Measurements from ENCODE around the gene SIGLEC6. TPM values are rescaled to one million over a fixed set of nuclear protein-coding genes. Genes with fewer than 3 reads are reported as not detected.

The SIGLEC6 gene
- total RNA-seq, 1 donor from 2014 or later: 0.91 TPM

GRCh38 chr19:51489113-51489512, 42.4 kb downstream of the SIGLEC6 start:
- no peak for DNase-seq
- Mint-ChIP-seq H3K27me3 (no peaks in the 10 kb centered on the region), H3K27ac (peak overlapping the region; percentile 83), H3K4me1 (peaks cover 19% of the 10 kb centered on the region), H3K4me3 (peak overlapping the region; percentile 46), H3K36me3 (ENCODE audit: low read depth) (peaks cover 4% of the 10 kb centered on the region), H3K9me3 (peaks cover 28% of the 10 kb centered on the region)
- intact Hi-C loops (cut with micrococcal nuclease): loop anchor here (1.0 to 2.0 kb wide), 3 partner anchors 10 to 48 kb away; no protein-coding TSS in a partner anchor

DNA sequence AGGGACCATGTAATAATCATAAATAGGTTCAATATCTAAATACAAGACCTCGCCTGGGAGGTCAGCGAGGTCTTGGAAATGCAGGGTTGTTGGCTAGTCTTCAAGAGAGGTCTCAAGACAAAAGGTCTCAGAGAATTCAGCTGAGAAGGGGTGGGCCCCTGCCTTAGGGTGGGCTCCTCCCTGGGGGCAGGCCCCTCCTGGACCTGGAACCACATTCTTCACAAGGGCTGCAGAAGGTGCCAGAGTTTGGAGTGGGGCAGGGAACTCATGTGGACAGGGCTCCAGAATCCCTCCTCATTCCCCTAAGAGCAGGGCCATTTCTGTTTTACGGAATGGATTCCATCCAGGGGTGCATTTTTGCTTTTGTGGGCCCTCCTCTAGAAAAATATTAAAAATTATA, 43.0 kb downstream of the SIGLEC6 start:
- intact Hi-C loops (cut with micrococcal nuclease): loop anchor here (2.0 kb wide), 1 partner anchor 16 kb away; no protein-coding TSS in a partner anchor
- Mint-ChIP-seq H3K36me3 (ENCODE audit: low read depth) (peaks cover 4% of the 10 kb centered on the region), H3K4me1 (peaks cover 14% of the 10 kb centered on the region), H3K27ac (no peak overlapping the region), H3K9me3 (peaks cover 24% of the 10 kb centered on the region), H3K27me3 (no peaks in the 10 kb centered on the region), H3K4me3 (no peak overlapping the region)
- no peak for DNase-seq

- Mint-ChIP-seq H3K9me3 (peaks cover 15% of the 10 kb centered on the region), H3K27ac (no peak overlapping the region), H3K36me3 (ENCODE audit: low read depth) (peaks cover 4% of the 10 kb centered on the region), H3K4me1 (peaks cover 11% of the 10 kb centered on the region), H3K27me3 (no peaks in the 10 kb centered on the region), H3K4me3 (no peak overlapping the region)
- intact Hi-C loops (cut with micrococcal nuclease): no loop called here
- DNase-seq: no peak
Observed at GRCh38 chr19:51485960-51486660, 45.4 kb downstream of the SIGLEC6 start.

- Mint-ChIP-seq H3K27me3 (peaks cover 2% of the 10 kb centered on the region), H3K9me3 (no peaks in the 10 kb centered on the region), H3K4me3 (no peak overlapping the region), H3K4me1 (peaks cover 27% of the 10 kb centered on the region), H3K27ac (no peak overlapping the region), H3K36me3 (ENCODE audit: low read depth) (no peaks in the 10 kb centered on the region)
- no peak for DNase-seq
- intact Hi-C loops (cut with micrococcal nuclease): no loop called here
Observed at GRCh38 chr19:51480590-51480989, 50.9 kb downstream of the SIGLEC6 start.

DNA sequence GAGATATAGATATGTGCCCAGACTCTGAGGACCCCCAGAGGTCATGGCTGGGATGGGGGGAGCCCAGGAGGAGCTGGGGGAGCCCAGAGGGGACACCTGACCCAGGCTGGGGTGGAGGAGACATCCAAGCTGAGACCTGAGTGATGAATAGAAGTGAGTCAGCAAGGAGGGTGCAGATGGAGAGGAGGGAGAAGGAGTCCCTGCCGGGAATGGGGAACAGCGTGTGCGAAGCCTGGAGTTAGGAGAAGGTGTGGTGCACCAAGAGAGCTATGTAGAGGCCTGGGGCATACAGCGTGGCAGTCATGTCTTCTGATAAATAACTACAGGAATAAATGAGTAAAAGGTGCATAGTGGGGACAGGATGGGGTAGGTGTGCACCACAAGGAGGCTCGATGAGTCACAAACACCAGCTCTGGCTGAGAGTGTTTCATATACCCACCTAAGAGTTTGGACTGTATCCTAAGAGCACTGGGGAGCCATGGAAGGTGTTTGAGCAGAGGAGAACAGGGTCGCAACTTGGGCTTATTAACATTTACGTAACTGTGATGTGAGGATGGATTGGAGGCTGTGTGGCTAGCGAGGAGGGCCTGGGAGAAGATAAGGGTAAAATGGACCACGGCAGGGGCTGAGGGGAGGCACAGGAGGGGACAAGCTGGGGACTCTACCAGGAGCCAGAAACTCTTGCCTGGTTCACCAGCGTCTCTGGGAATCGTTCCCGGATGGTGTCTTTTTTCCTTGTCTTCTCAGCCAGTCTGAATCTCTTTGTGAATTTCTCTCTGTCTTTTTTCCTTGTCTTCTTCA, 51.7 kb downstream of the SIGLEC6 start:
- Mint-ChIP-seq H3K4me3 (peak overlapping the region; percentile 13), H3K27ac (peak overlapping the region; percentile 71), H3K27me3 (peaks cover 2% of the 10 kb centered on the region), H3K4me1 (peaks cover 28% of the 10 kb centered on the region), H3K9me3 (no peaks in the 10 kb centered on the region), H3K36me3 (ENCODE audit: low read depth) (no peaks in the 10 kb centered on the region)
- no peak for DNase-seq
- intact Hi-C loops (cut with micrococcal nuclease): loop anchor here (1.0 to 2.0 kb wide), 3 partner anchors 10 to 115 kb away; no protein-coding TSS in a partner anchor

DNA sequence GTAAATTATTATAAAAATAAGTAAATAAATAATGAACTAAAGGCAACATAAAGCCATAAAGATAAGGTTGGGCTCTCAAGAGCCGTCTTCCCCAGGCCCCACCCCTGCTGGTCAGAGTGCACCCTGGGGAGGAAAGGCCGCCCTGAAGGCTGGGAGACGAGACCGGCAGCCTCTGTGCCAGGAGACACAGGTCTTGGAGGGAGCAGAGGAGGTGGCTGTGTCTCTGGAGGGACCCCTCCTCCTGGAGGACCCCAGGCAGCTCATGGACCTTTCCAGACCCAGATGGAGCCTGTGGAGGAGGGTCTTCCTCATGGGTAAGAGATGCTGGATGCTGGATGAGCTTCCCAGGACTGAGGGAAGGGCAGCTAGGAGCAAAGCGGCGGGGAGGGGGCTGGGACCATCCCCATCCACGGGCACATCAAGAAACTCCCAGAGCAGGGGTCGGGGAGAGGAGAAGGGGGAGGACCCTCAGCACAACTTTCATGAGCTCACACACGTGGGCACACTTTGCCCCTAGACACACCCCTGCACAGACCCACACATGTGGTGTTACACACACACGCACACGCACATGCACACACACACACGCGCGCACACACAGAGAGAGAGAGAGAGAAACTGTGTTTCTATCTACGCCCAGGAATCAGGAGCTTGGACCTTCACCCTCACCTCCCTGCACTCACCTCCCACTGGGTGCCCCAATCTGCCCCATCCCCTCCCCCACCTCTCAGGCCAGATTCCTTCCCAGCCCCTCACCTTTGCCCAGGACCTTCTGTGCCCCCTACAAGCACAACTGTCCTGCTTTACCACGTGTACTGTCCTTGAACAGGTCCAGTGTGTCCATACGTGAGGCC, 52.9 kb downstream of the SIGLEC6 start, which contains the start of gene CEACAM18:
TSS of gene CEACAM18 (plus strand) at position 159 of the 854 bp plus-strand sequence.
- Mint-ChIP-seq H3K4me3 (peak within 1 kb of the TSS; percentile 13), H3K36me3 (ENCODE audit: low read depth) (no peaks in the 10 kb centered on the region), H3K27ac (peak within 1 kb of the TSS; percentile 74), H3K9me3 (no peaks in the 10 kb centered on the region), H3K4me1 (peaks cover 31% of the 10 kb centered on the region), H3K27me3 (peaks cover 4% of the 10 kb centered on the region)
- DNase-seq: no peak
- intact Hi-C loops (cut with micrococcal nuclease): loop anchor here (1.0 to 2.0 kb wide), 3 partner anchors 11 to 116 kb away; no protein-coding TSS in a partner anchor

DNA sequence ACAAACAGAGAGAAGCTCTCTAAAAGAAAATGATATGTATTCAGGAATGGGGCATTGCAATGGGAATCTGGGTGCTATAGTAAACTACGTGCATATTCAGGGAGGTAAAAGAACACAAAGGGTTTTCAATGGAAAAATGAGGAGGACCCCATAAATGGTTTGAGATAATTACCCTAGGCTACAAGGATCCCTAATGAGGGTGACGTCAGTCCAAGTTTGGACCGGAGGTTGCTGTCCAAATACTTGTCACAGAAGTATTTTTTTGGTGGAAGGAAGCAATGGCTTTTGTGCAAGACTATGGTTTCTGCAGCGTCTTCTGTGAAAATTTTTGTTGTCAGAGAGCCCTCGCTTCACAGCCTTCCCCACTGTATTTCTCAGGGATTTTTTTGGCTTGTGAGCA, 54.1 kb downstream of the SIGLEC6 start:
- Mint-ChIP-seq H3K4me1 (peaks cover 41% of the 10 kb centered on the region), H3K9me3 (no peaks in the 10 kb centered on the region), H3K27ac (no peak overlapping the region), H3K36me3 (ENCODE audit: low read depth) (no peaks in the 10 kb centered on the region), H3K27me3 (peaks cover 4% of the 10 kb centered on the region), H3K4me3 (no peak overlapping the region)
- intact Hi-C loops (cut with micrococcal nuclease): no loop called here
- no peak for DNase-seq

- peaks cover 46% of the 10 kb centered on the region for H3K4me1 Mint-ChIP-seq
- no peak overlapping the region for H3K27ac Mint-ChIP-seq
- H3K36me3 Mint-ChIP-seq (ENCODE audit: low read depth): no peaks in the 10 kb centered on the region
- intact Hi-C loops (cut with micrococcal nuclease): no loop called here
- no peaks in the 10 kb centered on the region for H3K9me3 Mint-ChIP-seq
- peaks cover 4% of the 10 kb centered on the region for H3K27me3 Mint-ChIP-seq
- H3K4me3 Mint-ChIP-seq: no peak overlapping the region
- DNase-seq: no peak
Observed at GRCh38 chr19:51476164-51476563, 55.3 kb downstream of the SIGLEC6 start.

DNA sequence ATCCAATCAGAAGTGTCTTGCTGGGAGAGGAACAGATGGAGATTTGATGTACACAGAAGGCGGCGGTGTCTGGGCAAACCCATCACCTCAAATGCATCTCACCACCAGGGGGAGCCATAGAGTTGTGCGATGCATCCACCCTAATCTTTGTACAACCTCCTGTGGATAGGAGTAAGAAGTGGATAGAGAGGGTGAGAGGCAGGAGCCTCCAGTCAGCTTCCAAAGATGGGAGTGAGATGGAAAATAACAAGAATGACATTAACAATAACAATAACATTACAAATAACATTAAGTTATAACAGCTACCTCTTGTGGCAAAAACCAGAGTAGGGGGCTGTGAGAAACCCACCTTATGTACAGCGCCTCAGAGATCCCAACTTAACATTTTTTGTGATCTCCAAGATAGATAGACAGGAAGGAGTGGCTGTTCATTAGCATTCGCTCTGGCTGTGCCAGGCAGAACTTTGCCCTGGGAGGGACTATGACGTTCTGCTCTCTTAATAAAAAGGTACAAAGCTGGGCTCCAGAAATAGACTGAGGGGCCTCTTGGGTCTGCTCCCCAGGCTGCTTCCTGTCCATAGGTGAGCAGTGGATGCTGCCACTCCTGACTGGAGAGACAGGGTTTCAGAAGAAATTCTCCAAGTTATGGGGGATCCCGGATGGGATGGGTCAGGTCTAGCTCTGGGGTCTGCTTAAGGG, 58.3 kb downstream of the SIGLEC6 start:
- Mint-ChIP-seq H3K36me3 (ENCODE audit: low read depth) (no peaks in the 10 kb centered on the region), H3K27ac (no peak overlapping the region), H3K4me3 (no peak overlapping the region), H3K9me3 (no peaks in the 10 kb centered on the region), H3K4me1 (peaks cover 33% of the 10 kb centered on the region), H3K27me3 (peaks cover 7% of the 10 kb centered on the region)
- intact Hi-C loops (cut with micrococcal nuclease): loop anchor here (1.0 to 2.0 kb wide), 4 partner anchors 16 to 184 kb away; no protein-coding TSS in a partner anchor
- DNase-seq: peak; percentile 94

- Mint-ChIP-seq H3K4me3 (no peak overlapping the region), H3K36me3 (ENCODE audit: low read depth) (no peaks in the 10 kb centered on the region), H3K9me3 (no peaks in the 10 kb centered on the region), H3K27ac (no peak overlapping the region), H3K4me1 (peaks cover 38% of the 10 kb centered on the region), H3K27me3 (peaks cover 10% of the 10 kb centered on the region)
- DNase-seq: no peak
- intact Hi-C loops (cut with micrococcal nuclease): loop anchor here (1.0 to 2.0 kb wide), 4 partner anchors 16 to 184 kb away; no protein-coding TSS in a partner anchor
Observed at GRCh38 chr19:51472607-51473006, 58.9 kb downstream of the SIGLEC6 start.

DNA sequence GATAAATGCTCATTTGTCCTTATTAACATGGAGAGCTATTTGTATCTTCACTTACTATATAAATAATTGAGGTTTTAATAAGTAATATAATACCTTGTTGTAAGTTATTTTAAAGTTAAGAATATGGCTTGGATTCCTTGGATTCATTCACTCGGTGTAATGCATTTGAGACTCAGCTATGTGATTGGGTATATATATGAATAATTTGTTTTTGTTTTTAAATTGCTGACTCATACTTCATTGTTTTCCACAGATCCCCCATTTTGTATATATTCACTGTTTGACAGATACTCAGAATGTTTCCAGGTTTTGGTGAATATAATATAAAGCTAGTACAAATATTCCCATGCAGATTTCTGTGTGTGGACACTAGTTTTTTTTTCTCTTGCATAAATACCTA, 59.9 kb downstream of the SIGLEC6 start:
- Mint-ChIP-seq H3K9me3 (no peaks in the 10 kb centered on the region), H3K36me3 (ENCODE audit: low read depth) (no peaks in the 10 kb centered on the region), H3K27me3 (peaks cover 17% of the 10 kb centered on the region), H3K27ac (no peak overlapping the region), H3K4me1 (peaks cover 42% of the 10 kb centered on the region), H3K4me3 (no peak overlapping the region)
- no peak for DNase-seq
- intact Hi-C loops (cut with micrococcal nuclease): no loop called here

- H3K27ac Mint-ChIP-seq: no peak overlapping the region
- no peak for DNase-seq
- H3K36me3 Mint-ChIP-seq (ENCODE audit: low read depth): no peaks in the 10 kb centered on the region
- no peaks in the 10 kb centered on the region for H3K9me3 Mint-ChIP-seq
- intact Hi-C loops (cut with micrococcal nuclease): no loop called here
- H3K4me1 Mint-ChIP-seq: peaks cover 47% of the 10 kb centered on the region
- peaks cover 21% of the 10 kb centered on the region for H3K27me3 Mint-ChIP-seq
- H3K4me3 Mint-ChIP-seq: no peak overlapping the region
Observed at GRCh38 chr19:51470966-51471365, 60.5 kb downstream of the SIGLEC6 start.

DNA sequence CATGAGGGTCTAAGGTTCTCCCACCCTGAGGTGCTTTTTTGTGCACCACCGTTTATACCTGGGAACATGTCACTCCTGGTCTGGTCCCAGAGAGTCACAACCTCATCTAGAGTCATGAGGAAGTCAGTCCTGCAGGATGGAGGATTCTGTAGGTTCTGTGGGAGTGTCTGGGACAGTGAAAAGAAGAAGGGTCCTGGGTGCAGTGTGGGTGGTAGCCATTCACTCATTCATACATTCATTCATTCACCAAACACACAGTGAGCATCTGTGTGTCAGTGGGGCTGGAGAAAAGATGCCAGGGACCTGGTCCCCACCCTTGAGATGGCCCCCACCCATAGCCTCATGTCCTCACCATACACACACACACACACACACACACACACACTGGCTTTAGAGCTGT, 61.8 kb downstream of the SIGLEC6 start:
- Mint-ChIP-seq H3K27ac (no peak overlapping the region), H3K9me3 (no peaks in the 10 kb centered on the region), H3K36me3 (ENCODE audit: low read depth) (no peaks in the 10 kb centered on the region), H3K4me1 (peaks cover 45% of the 10 kb centered on the region), H3K27me3 (peaks cover 30% of the 10 kb centered on the region), H3K4me3 (no peak overlapping the region)
- DNase-seq: no peak
- intact Hi-C loops (cut with micrococcal nuclease): no loop called here
